DMS 273 treated with DMSO at 0.1 percent for 48 hours (cell line): ENCODE measurements around the gene NCAM2.
"Not testable (repeated sequence)": the region's sequence is repeated elsewhere in the genome, so short reads cannot be mapped to it uniquely, and the experiment has no call there.

Experiments used
- DNase-seq: peaks from one replicate; lab custom pipeline; 2025; lab: John Stamatoyannopoulos, UW

The NCAM2 gene

GRCh38 chr21:21324297-21324696, 326.1 kb downstream of the NCAM2 start:
- DNase-seq, result no peak

- DNase-seq, result no peak
Observed at GRCh38 chr21:21332492-21332891, 334.3 kb downstream of the NCAM2 start.

- DNase-seq, result no peak
Observed at GRCh38 chr21:21341041-21341440, 342.8 kb downstream of the NCAM2 start.

GRCh38 chr21:21345296-21345695, 347.1 kb downstream of the NCAM2 start:
- no peak for DNase-seq

- no peak for DNase-seq
Observed at GRCh38 chr21:21345872-21346271, 347.7 kb downstream of the NCAM2 start.

GRCh38 chr21:21366277-21366676, 368.1 kb downstream of the NCAM2 start:
- DNase-seq, result no peak

- DNase-seq, result no peak
Observed at GRCh38 chr21:21367583-21367982, 369.4 kb downstream of the NCAM2 start.

- DNase-seq, result no peak
Observed at GRCh38 chr21:21373969-21374368, 375.8 kb downstream of the NCAM2 start.

- no peak for DNase-seq
Observed at GRCh38 chr21:21383126-21383525, 384.9 kb downstream of the NCAM2 start.

- DNase-seq, result no peak
Observed at GRCh38 chr21:21384977-21385376, 386.8 kb downstream of the NCAM2 start.

- no peak for DNase-seq
Observed at GRCh38 chr21:21385404-21385803, 387.2 kb downstream of the NCAM2 start.

GRCh38 chr21:21387916-21388315, 389.7 kb downstream of the NCAM2 start:
- no peak for DNase-seq

- no peak for DNase-seq
Observed at GRCh38 chr21:21394064-21394463, 395.9 kb downstream of the NCAM2 start.

- DNase-seq, result no peak
Observed at GRCh38 chr21:21396424-21396823, 398.2 kb downstream of the NCAM2 start.

- no peak for DNase-seq
Observed at GRCh38 chr21:21397464-21397863, 399.3 kb downstream of the NCAM2 start.

- no peak for DNase-seq
Observed at GRCh38 chr21:21401444-21401843, 403.2 kb downstream of the NCAM2 start.

GRCh38 chr21:21402187-21402586, 404.0 kb downstream of the NCAM2 start:
- DNase-seq, result not testable (repeated sequence)

GRCh38 chr21:21404261-21404660, 406.1 kb downstream of the NCAM2 start:
- not testable (repeated sequence) for DNase-seq

GRCh38 chr21:21406921-21407320, 408.7 kb downstream of the NCAM2 start:
- no peak for DNase-seq

- no peak for DNase-seq
Observed at GRCh38 chr21:21412096-21412495, 413.9 kb downstream of the NCAM2 start.

GRCh38 chr21:21415741-21416140, 417.5 kb downstream of the NCAM2 start:
- no peak for DNase-seq

- DNase-seq, result no peak
Observed at GRCh38 chr21:21434944-21435343, 436.7 kb downstream of the NCAM2 start.

- DNase-seq, result no peak
Observed at GRCh38 chr21:21436012-21436534, 437.9 kb downstream of the NCAM2 start.

- DNase-seq, result no peak
Observed at GRCh38 chr21:21439761-21440160, 441.6 kb downstream of the NCAM2 start.

- DNase-seq, result no peak
Observed at GRCh38 chr21:21457077-21457476, 458.9 kb downstream of the NCAM2 start.
